ENCODE results near the gene NOL3.

The NOL3 gene

DNA sequence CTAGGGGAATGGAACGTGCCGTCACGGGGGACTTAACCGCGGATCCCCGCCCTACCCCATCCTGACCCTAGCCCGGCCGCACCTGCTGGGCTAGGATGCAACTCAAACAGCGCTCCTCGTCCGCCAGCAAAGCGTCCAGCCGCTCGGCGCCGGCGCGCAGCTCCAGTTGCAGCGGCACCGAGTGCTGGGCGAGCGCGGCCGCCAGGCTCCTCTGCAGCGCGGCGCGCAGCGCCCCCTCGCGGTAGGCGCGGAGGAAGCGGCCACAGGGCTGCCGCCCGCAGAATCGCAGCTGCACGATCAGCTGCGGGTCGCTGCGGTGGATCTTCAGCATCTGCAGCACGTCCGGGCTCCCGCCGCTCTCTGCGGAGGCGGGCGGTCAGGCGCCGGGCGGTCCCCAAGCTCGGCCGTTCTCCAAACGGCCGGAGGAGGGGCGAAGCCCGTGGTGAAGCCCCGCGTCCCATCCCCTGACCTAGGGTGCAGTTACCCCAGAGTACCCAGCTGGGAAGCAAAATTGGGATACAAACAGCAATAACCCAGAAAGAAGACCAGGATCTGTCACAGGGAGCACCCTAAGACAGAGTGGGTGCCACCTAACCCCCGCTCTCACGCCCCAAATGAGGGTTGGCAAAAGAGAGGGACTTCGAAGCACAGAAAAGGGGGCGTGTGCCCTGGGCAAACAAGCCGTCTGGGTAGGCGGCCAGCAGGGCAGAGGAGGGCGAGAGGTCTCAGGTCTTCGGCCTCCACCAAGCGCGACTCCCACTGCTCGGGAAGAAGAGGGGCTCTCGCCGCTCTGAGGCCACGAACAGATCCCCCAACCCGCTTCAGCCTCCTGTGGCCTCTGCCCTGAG is 14.8 kb upstream of the NOL3 start:
- H3K4me3 ChIP-seq (ENCODE audit: low read depth, low read length), result peak overlapping the region; percentile 28
- peak; percentile 64 for TF ChIP-seq CTCF (conservative IDR thresholded peaks at IDR 0.05; ENCODE audit: low read depth, low read length)
- DNase-seq (ENCODE audit: low read depth), result peak; percentile 83

GRCh38 chr16:67156143-67156844 is 14.0 kb upstream of the NOL3 start:
- no peak overlapping the region for H3K4me3 ChIP-seq (ENCODE audit: low read depth, low read length)
- TF ChIP-seq CTCF (conservative IDR thresholded peaks at IDR 0.05; ENCODE audit: low read depth, low read length), result no peak
- no peak for DNase-seq (ENCODE audit: low read depth)

GRCh38 chr16:67157106-67157748 is 13.1 kb upstream of the NOL3 start:
- no peak for DNase-seq (ENCODE audit: low read depth)
- no peak overlapping the region for H3K4me3 ChIP-seq (ENCODE audit: low read depth, low read length)
- TF ChIP-seq CTCF (conservative IDR thresholded peaks at IDR 0.05; ENCODE audit: low read depth, low read length), result no peak

- no peak for DNase-seq (ENCODE audit: low read depth)
These were observed 12.3 kb upstream of the NOL3 start for GRCh38 chr16:67157892-67158635.

GRCh38 chr16:67158637-67159600 is 11.4 kb upstream of the NOL3 start:
- H3K4me3 ChIP-seq (ENCODE audit: low read depth, low read length), result peak overlapping the region; percentile 95
- DNase-seq (ENCODE audit: low read depth), result no peak
- TF ChIP-seq CTCF (conservative IDR thresholded peaks at IDR 0.05; ENCODE audit: low read depth, low read length), result no peak

More at GRCh38 chr16:67157892-67158635, 12.3 kb upstream of the NOL3 start:
- no peak for TF ChIP-seq CTCF (conservative IDR thresholded peaks at IDR 0.05; ENCODE audit: low read depth, low read length)
- H3K4me3 ChIP-seq (ENCODE audit: low read depth, low read length), result no peak overlapping the region

Data from choroid plexus epithelial cell (primary cell).